GM23338 (cell line): ENCODE data around the gene CASKIN2.

ENCODE experiments used
- EZH2 ChIP-seq: fragments of 200-600 bp; sonication (generic); IDR thresholded peaks from one replicate; pipeline ENCODE4 v1.8.0; 2017; ENCODE audit warnings: antibody characterized with exemption, mild to moderate bottlenecking, low read depth; ENCODE audit not compliant: unreplicated experiment
- EZH2phosphoT487 ChIP-seq: fragments of 200-600 bp; sonication (generic); IDR thresholded peaks from one replicate; pipeline ENCODE4 v1.8.1; 2018; ENCODE audit warnings: antibody characterized with exemption; ENCODE audit not compliant: unreplicated experiment
- JUNB ChIP-seq: IDR thresholded peaks from one replicate; pipeline ENCODE4 v1.6.1; 2016; ENCODE audit warnings: antibody characterized with exemption; ENCODE audit not compliant: unreplicated experiment
- NANOG ChIP-seq: IDR thresholded peaks from 2 replicates; pipeline ENCODE4 v1.6.1; 2016; ENCODE audit warnings: antibody characterized with exemption, borderline replicate concordance
- POLR2AphosphoS5 ChIP-seq: IDR thresholded peaks from 2 replicates; pipeline ENCODE4 v1.6.1; 2016; ENCODE audit warnings: antibody characterized with exemption, low read depth
- REST ChIP-seq: IDR thresholded peaks from one replicate; pipeline ENCODE4 v1.6.1; 2018; ENCODE audit warnings: antibody characterized with exemption; ENCODE audit not compliant: unreplicated experiment
- STAT1 ChIP-seq: IDR thresholded peaks from one replicate; pipeline ENCODE4 v1.6.1; 2016; ENCODE audit warnings: antibody characterized with exemption; ENCODE audit not compliant: unreplicated experiment
- ZNF114 ChIP-seq: fragments of 250-450 bp; sonication (Bioruptor Pico); IDR thresholded peaks from 2 replicates; pipeline ENCODE4 v1.5.0; 2020; ENCODE audit warnings: mild to moderate bottlenecking, moderate library complexity
- ZNF331 ChIP-seq: fragments of 250-450 bp; sonication (Bioruptor Pico); IDR thresholded peaks from 2 replicates; pipeline ENCODE4 v1.5.0; 2020; ENCODE audit warnings: low read depth, mild to moderate bottlenecking, moderate library complexity
- TF ChIP-seq, protein P1 (sequence below), 2 experiments: fragments of 200-600 bp in 1 of 2; sonication (generic) in 1 of 2; conservative IDR thresholded peaks; 2 replicates each; pipeline versions ENCODE4 v1.5.1 to v1.6.1; 2016 to 2017; ENCODE audit warnings: antibody characterized with exemption in 2 of 2, low read depth in 2 of 2, mild to moderate bottlenecking in 2 of 2, moderate library complexity in 1 of 2
- TF ChIP-seq, protein P2 (sequence below): IDR thresholded peaks from 2 replicates; pipeline ENCODE4 v1.6.1; 2016; ENCODE audit warnings: antibody characterized with exemption

GRCh38 chr17:75507733-75508719, 7.3 kb downstream of the CASKIN2 start:
- TF ChIP-seq, protein P1, sequence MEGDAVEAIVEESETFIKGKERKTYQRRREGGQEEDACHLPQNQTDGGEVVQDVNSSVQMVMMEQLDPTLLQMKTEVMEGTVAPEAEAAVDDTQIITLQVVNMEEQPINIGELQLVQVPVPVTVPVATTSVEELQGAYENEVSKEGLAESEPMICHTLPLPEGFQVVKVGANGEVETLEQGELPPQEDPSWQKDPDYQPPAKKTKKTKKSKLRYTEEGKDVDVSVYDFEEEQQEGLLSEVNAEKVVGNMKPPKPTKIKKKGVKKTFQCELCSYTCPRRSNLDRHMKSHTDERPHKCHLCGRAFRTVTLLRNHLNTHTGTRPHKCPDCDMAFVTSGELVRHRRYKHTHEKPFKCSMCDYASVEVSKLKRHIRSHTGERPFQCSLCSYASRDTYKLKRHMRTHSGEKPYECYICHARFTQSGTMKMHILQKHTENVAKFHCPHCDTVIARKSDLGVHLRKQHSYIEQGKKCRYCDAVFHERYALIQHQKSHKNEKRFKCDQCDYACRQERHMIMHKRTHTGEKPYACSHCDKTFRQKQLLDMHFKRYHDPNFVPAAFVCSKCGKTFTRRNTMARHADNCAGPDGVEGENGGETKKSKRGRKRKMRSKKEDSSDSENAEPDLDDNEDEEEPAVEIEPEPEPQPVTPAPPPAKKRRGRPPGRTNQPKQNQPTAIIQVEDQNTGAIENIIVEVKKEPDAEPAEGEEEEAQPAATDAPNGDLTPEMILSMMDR (conservative IDR thresholded peaks at IDR 0.05; ENCODE audit: low read depth in 2 of 2): no peak
- no peak for TF ChIP-seq POLR2AphosphoS5
- no peak for TF ChIP-seq EZH2phosphoT487
- no peak for TF ChIP-seq EZH2
- TF ChIP-seq ZNF331 (CRISPR knock-in tag): no peak
- no peak for TF ChIP-seq REST
- TF ChIP-seq JUNB: no peak
- TF ChIP-seq, protein P2, sequence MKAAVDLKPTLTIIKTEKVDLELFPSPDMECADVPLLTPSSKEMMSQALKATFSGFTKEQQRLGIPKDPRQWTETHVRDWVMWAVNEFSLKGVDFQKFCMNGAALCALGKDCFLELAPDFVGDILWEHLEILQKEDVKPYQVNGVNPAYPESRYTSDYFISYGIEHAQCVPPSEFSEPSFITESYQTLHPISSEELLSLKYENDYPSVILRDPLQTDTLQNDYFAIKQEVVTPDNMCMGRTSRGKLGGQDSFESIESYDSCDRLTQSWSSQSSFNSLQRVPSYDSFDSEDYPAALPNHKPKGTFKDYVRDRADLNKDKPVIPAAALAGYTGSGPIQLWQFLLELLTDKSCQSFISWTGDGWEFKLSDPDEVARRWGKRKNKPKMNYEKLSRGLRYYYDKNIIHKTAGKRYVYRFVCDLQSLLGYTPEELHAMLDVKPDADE: no peak
- no peak for TF ChIP-seq STAT1
- TF ChIP-seq ZNF114 (CRISPR knock-in tag): no peak
- TF ChIP-seq NANOG: no peak
